ENCODE measurements around the gene FBXO15.

The FBXO15 gene

GRCh38 chr18:74066018-74066417 is 81.6 kb downstream of the FBXO15 start:
- no peak for DNase-seq (ENCODE audit: insufficient read length, low spot score)
- no peak for FAIRE-seq

- DNase-seq (ENCODE audit: insufficient read length, low spot score) (no peak), FAIRE-seq (no peak)
These were observed 82.3 kb downstream of the FBXO15 start for GRCh38 chr18:74065366-74065765.

GRCh38 chr18:74064510-74064909 is 83.1 kb downstream of the FBXO15 start:
- no peak for DNase-seq (ENCODE audit: insufficient read length, low spot score)
- no peak for FAIRE-seq

GRCh38 chr18:74063557-74063956 is 84.1 kb downstream of the FBXO15 start:
- DNase-seq (ENCODE audit: insufficient read length, low spot score) (no peak), FAIRE-seq (no peak)

GRCh38 chr18:74063023-74063422 is 84.6 kb downstream of the FBXO15 start:
- DNase-seq (ENCODE audit: insufficient read length, low spot score) (no peak), FAIRE-seq (no peak)

- DNase-seq (ENCODE audit: insufficient read length, low spot score) (no peak), FAIRE-seq (no peak)
These were observed 85.6 kb downstream of the FBXO15 start for GRCh38 chr18:74062037-74062436.

GRCh38 chr18:74060579-74060978 is 87.1 kb downstream of the FBXO15 start:
- FAIRE-seq (no peak), DNase-seq (ENCODE audit: insufficient read length, low spot score) (no peak)

- no peak for DNase-seq (ENCODE audit: insufficient read length, low spot score)
- no peak for FAIRE-seq
These were observed 96.8 kb downstream of the FBXO15 start for GRCh38 chr18:74050807-74051206.

GRCh38 chr18:74040459-74041332 is 106.9 kb downstream of the FBXO15 start:
- DNase-seq (ENCODE audit: insufficient read length, low spot score) (peak; percentile 24), FAIRE-seq (no peak)

GRCh38 chr18:74040008-74040407 is 107.6 kb downstream of the FBXO15 start:
- DNase-seq (ENCODE audit: insufficient read length, low spot score) (no peak), FAIRE-seq (no peak)

GRCh38 chr18:74029161-74029560 is 118.5 kb downstream of the FBXO15 start:
- FAIRE-seq = no peak
- DNase-seq (ENCODE audit: insufficient read length, low spot score) = no peak
